Measurements from ENCODE around the gene SPRR1B. TPM values are rescaled to one million over a fixed set of nuclear protein-coding genes. Genes with fewer than 3 reads are reported as not detected.

Gene SPRR1B, protein sequence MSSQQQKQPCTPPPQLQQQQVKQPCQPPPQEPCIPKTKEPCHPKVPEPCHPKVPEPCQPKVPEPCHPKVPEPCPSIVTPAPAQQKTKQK
- total RNA-seq: not detected
- not detected for polyA plus RNA-seq (2013, experiment 1 of 2)
- not detected for polyA plus RNA-seq (2013, experiment 2 of 2)
- long read RNA-seq, experiment 1: 0 reads
- long read RNA-seq, experiment 2: 0 reads
- long read RNA-seq, experiment 3: 0 reads
- long read RNA-seq, experiment 4: 0 reads

- H3K9me3 ChIP-seq (ENCODE audit: control insufficient read depth, low read length): no peaks in the 10 kb centered on the region
These were observed at the start of gene SPRR1B for GRCh38 chr1:153030895-153031294. Gene SPRR1B, plus strand, starts transcription at chr1:153031203. Its CDS starts 1,143 bp downstream, at chr1:153032346.

GRCh38 chr1:152982076-152982475, 48.9 kb upstream of the SPRR1B start:
- Histone ChIP-seq H3K4me3 (ENCODE audit: low read length) (no peak overlapping the region), H3K27me3 (ENCODE audit: control insufficient read depth, insufficient read depth, low read length, poor library complexity, severe bottlenecking) (no peaks in the 10 kb centered on the region), H3K36me3 (ENCODE audit: control insufficient read depth, insufficient read depth, low read length) (no peaks in the 10 kb centered on the region), H3K9ac (ENCODE audit: extremely low read depth, low read length, poor library complexity, severe bottlenecking) (no peak overlapping the region), H3K9me3 (ENCODE audit: control insufficient read depth, low read length) (peaks cover 25% of the 10 kb centered on the region), H3K27ac (ENCODE audit: low read depth, low read length) (no peak overlapping the region), H3K4me1 (ENCODE audit: control insufficient read depth, insufficient read depth, low read length) (no peaks in the 10 kb centered on the region)
- DNase-seq: no peak
- TF ChIP-seq, protein P1, sequence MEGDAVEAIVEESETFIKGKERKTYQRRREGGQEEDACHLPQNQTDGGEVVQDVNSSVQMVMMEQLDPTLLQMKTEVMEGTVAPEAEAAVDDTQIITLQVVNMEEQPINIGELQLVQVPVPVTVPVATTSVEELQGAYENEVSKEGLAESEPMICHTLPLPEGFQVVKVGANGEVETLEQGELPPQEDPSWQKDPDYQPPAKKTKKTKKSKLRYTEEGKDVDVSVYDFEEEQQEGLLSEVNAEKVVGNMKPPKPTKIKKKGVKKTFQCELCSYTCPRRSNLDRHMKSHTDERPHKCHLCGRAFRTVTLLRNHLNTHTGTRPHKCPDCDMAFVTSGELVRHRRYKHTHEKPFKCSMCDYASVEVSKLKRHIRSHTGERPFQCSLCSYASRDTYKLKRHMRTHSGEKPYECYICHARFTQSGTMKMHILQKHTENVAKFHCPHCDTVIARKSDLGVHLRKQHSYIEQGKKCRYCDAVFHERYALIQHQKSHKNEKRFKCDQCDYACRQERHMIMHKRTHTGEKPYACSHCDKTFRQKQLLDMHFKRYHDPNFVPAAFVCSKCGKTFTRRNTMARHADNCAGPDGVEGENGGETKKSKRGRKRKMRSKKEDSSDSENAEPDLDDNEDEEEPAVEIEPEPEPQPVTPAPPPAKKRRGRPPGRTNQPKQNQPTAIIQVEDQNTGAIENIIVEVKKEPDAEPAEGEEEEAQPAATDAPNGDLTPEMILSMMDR (conservative IDR thresholded peaks at IDR 0.05): no peak
- peaks cover 39% of the 10 kb centered on the region for H3K9me3 Mint-ChIP-seq
- no peaks in the 10 kb centered on the region for H3K36me3 Mint-ChIP-seq (ENCODE audit: low read depth)
- no peak overlapping the region for H3K27ac Mint-ChIP-seq
- peaks cover 24% of the 10 kb centered on the region for H3K27me3 Mint-ChIP-seq (ENCODE audit: insufficient read depth)
- 80 to 86% methylated on average over 4 of the region's 4 CpGs for WGBS, 2 experiments (ENCODE audit: insufficient coverage in 1 of 2, insufficient read length in 1 of 2)
- no peaks in the 10 kb centered on the region for H3K4me1 Mint-ChIP-seq
- no peak overlapping the region for H3K4me3 Mint-ChIP-seq

More at GRCh38 chr1:153030895-153031294, at the start of gene SPRR1B:
- Mint-ChIP-seq H3K4me3 (no peak within 1 kb of the TSS), H3K27ac (no peak within 1 kb of the TSS), H3K36me3 (ENCODE audit: low read depth) (no peaks in the 10 kb centered on the region), H3K9me3 (peaks cover 5% of the 10 kb centered on the region), H3K27me3 (ENCODE audit: insufficient read depth) (no peaks in the 10 kb centered on the region), H3K4me1 (peaks cover 14% of the 10 kb centered on the region)
- no peak within 1 kb of the TSS for H3K9ac ChIP-seq (ENCODE audit: extremely low read depth, low read length, poor library complexity, severe bottlenecking)
- no peaks in the 10 kb centered on the region for H3K36me3 ChIP-seq (ENCODE audit: control insufficient read depth, insufficient read depth, low read length)
- H3K4me3 ChIP-seq (ENCODE audit: low read length): no peak within 1 kb of the TSS
- DNase-seq: no peak
- TF ChIP-seq, protein P1 (conservative IDR thresholded peaks at IDR 0.05): no peak
- no peaks in the 10 kb centered on the region for H3K27me3 ChIP-seq (ENCODE audit: control insufficient read depth, insufficient read depth, low read length, poor library complexity, severe bottlenecking)
- no peak within 1 kb of the TSS for H3K27ac ChIP-seq (ENCODE audit: low read depth, low read length)
- no peaks in the 10 kb centered on the region for H3K4me1 ChIP-seq (ENCODE audit: control insufficient read depth, insufficient read depth, low read length)

- Histone ChIP-seq H3K4me1 (ENCODE audit: control insufficient read depth, insufficient read depth, low read length) (no peaks in the 10 kb centered on the region), H3K27ac (ENCODE audit: low read depth, low read length) (no peak overlapping the region), H3K4me3 (ENCODE audit: low read length) (no peak overlapping the region), H3K9ac (ENCODE audit: extremely low read depth, low read length, poor library complexity, severe bottlenecking) (no peak overlapping the region), H3K36me3 (ENCODE audit: control insufficient read depth, insufficient read depth, low read length) (no peaks in the 10 kb centered on the region), H3K9me3 (ENCODE audit: control insufficient read depth, low read length) (peaks cover 23% of the 10 kb centered on the region), H3K27me3 (ENCODE audit: control insufficient read depth, insufficient read depth, low read length, poor library complexity, severe bottlenecking) (no peaks in the 10 kb centered on the region)
- peaks cover 19% of the 10 kb centered on the region for H3K27me3 Mint-ChIP-seq (ENCODE audit: insufficient read depth)
- H3K9me3 Mint-ChIP-seq: peaks cover 50% of the 10 kb centered on the region
- no peak overlapping the region for H3K27ac Mint-ChIP-seq
- no peaks in the 10 kb centered on the region for H3K4me1 Mint-ChIP-seq
- H3K36me3 Mint-ChIP-seq (ENCODE audit: low read depth): no peaks in the 10 kb centered on the region
- TF ChIP-seq, protein P1 (conservative IDR thresholded peaks at IDR 0.05): no peak
- DNase-seq: no peak
- no peak overlapping the region for H3K4me3 Mint-ChIP-seq
These were observed 47.8 kb upstream of the SPRR1B start for GRCh38 chr1:152983234-152983633.

Data from endodermal cell (in vitro differentiated cells).